Stimulated activated CD8-positive, alpha-beta memory T cell treated with anti-CD3 and anti-CD28 coated beads, Interleukin-4, amount 100 ng/mL, for 24 hours (primary cell): ENCODE results near the gene MSANTD2.

ENCODE experiments used
- DNase-seq: peaks from one replicate; pipeline ENCODE4 v3.0.0-alpha.2; 2020; ENCODE audit warnings: low read depth

The MSANTD2 gene

GRCh38 chr11:124817036-124817435 lies 16.8 kb upstream of the MSANTD2 start:
- no peak for DNase-seq

GRCh38 chr11:124814739-124815138 lies 14.5 kb upstream of the MSANTD2 start:
- no peak for DNase-seq

- DNase-seq, result no peak
Measured at GRCh38 chr11:124812876-124813275, 12.7 kb upstream of the MSANTD2 start.

DNA sequence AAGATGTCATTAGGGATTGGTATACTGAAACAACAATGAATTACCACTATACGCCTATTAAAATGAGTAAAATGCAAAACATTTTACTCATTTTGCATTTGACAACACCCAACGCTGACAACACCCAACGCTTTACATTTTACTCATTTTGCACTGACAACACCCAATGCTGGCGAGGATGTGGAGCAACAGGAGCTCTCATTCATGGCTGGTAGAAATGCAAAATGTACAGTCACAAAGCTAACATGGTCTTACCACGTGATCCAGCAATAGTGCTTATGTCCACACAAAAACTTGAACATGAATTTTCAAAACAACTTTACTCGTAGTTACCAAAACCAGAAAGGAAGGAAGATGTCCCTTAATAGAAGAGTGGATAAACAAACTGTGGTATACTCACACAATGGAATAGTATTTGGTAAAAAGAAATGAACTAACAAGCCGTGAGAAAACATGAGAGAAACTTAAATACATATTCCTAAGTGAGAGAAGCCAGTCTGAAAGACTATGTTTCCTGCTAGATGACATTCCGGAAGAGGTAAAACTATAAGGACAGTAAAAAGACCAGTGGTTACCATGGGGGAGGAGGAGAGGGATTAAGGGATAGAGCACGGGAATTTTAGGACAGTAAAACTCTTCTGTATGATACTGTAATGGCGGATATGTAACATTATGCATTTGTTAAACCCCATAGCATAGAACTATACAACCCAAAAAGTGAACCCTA lies 11.4 kb upstream of the MSANTD2 start:
- DNase-seq, result no peak

GRCh38 chr11:124807660-124808270 lies 7.6 kb upstream of the MSANTD2 start:
- no peak for DNase-seq

DNA sequence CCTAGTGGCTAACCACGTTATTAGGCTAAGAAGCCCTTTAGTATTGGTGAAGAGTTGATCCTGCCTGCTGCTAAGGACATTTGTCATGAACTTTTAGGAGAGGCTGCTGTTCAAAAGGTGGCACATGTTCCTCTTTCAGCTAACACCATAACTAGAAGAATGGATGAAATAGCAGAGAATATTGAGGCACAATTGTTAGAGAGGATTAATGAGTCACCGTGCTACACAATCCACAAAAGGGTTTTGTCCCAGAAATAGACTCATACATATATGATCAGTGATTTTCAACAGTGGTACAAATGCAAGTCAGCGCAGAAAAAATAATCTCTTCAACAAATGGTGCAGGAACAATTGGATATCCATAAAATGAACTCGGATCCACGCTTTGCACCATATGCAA lies 7.0 kb upstream of the MSANTD2 start:
- no peak for DNase-seq

GRCh38 chr11:124804884-124805283 lies 4.7 kb upstream of the MSANTD2 start:
- no peak for DNase-seq

DNA sequence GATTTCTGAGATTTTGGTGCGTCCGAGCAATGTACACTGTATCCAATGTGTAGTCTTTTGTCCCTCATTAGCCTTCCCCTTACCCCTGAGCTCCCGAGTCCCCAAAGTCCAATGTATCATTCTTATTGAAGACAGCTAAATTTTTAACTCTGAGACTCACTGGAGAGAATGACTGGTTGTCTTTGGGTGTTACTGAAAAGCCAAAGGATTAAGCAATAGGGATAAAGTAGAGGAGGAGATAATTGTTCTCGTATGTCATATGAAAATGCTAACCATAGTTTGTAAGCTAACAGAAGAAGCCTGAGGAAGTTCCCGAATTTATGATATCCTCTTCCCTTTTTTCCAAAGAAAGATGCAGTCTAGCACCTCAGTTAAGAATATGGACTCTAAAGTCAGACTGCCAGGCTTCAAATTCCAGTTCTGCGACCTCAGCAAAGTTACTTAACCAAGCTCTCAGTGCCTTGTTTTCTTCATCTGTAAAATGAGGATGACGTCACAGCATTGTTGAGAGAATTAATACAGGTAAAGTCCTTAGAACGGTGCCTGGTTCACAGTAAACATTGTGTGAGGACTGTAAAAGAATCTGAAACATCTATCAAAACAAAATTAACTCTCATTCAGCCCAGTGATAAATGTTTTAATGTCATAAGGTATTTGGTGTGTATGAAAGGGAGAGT lies 1.6 kb upstream of the MSANTD2 start:
- DNase-seq, result no peak

DNA sequence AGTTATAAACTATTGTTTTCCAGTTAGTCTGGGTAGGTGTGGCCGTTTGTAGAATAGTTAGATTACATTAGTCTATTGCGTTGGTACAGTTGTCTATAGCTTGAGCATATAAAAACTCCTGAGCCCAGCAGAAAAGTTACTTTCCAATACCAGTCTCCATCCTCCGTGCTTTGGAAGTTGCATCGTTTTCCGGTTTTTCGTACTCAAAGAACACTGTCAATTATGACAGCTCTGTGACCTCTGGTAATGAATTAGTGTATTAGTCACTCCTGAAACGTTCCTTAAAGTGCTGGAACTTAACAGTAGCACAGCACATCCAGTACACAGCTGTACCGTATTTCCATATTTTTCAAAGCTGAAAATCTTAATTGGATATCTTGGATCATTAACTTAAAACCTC lies 808 bp upstream of the MSANTD2 start:
- DNase-seq, result no peak

DNA sequence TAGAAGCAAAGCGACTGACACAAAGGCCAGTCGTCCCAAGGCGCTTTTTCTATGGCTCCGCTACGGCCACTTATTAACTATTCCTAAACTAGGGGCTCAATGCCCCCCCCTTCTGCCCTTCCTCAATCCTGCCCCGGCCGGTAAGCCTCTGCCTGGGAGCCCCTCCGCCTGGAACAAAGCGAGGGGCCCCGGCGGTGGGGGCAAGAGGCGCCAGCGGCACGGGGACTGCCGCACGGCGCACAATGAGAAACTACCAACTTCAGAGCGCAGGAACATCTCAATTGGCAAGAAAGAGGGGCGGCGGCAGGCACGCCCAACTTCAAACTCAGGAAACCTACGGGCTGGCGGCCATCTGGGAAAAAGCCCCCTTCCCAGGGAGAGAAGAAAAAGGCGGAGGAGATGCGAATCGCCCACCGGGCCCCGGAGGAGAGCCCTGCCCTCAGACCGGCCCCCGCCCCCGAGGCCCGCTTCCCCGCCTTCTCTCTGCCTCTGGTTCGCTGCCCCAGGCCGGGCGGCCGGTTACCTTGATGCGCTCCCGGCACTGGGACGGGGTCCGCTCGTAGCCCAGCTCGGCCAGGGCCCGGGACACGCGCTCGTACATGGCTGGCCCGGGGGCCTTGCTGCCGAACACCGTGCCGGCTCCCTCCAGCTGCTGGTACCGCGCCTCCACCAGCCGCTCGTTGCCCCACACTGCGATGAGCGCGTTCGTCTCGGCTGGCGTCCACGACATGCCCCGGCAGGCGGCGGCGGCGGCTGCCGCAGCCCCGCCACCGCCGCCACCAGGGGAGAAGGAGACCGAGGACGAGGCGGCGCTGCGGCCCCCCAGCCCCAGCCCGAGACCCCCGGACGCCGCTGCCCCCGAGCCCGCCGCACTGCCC lies 619 bp downstream of the MSANTD2 start:
- peak; percentile 12 for DNase-seq

GRCh38 chr11:124798991-124799347 lies 1.2 kb downstream of the MSANTD2 start:
- no peak for DNase-seq

DNA sequence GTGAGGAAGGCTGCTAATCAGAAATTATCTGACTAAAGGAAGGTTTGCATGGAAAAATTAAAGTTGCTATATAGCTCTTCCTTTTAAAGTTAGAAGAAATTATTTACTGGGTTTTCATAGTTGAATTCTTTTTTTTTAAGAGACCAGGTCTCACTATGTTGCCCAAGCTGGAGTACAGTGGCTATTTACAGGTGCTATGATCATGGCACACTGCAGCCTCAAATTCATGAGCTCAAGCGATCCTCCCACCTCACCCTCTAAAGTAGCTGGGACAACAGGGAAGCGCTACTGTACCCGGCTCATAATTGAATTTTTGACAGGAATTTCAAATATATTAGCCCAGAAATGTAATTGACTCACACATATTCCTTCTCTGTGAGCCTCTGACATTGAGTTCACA lies 3.9 kb downstream of the MSANTD2 start:
- no peak for DNase-seq

DNA sequence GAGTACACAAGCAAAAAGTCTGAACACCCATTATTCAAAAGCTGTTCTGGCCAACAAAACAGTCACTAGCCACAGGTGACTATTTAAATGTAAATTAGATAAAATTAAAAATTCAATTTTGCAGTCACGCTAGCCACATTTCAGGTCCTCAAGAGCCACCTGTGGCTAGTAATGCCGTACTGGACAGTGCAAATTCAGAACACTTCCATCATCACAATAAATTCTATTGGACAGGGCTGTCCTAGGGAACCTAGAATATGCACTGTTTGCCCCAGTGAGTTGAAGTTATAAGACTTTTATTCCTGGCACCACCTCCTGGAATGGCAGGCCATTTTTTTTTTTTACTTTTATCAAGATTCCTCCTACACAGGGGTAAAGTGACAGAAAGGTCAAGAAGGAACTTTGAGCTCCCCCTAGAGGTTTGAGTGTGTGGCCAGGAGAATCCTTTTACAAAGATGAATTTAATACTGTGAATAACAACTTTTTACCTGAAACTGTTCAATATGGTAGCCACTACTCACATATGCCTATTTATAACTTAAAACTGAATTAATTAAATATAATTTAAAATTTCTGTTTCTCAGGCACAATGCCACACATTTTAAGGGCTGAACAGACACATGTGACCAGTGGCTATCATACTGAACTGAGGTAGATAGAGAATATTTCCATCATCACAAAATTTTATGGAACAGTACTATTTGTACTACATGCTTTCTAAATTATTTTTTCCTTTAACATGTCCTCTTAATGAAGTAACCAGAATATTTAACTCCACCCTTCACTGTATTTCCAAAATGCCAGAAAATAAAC lies 6.5 kb downstream of the MSANTD2 start:
- DNase-seq, result no peak

DNA sequence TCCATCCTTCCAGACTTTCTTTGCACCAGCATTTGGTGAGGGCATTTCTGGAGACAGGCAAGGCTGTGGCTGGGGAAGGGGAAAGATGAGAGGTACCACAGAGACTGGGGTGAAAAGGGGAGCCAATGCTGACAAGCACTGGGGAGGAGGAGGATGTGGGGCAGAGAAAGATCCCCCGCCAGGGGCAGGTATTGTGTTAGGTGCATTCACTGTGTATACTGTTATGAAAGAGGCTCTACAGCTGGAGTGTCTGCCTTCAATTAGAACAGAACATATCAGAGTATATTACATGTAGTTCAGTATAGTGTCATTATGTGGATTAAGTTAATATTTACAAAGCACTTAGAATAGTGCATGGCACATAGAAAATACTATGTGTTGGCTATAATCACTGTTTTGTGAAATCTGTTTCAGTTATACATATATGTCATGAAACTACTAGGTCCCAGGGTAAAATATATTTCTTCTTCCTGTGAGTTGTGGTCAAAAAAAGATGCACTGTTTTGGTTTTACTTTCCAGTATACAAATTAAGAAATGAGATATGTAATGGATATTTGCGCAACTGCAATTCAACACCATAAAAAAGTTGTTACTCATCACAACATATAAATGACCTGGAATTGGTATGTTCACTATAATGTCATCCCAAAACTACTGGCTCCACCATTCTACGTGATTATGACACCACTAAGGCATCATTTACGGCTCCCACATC lies 8.4 kb downstream of the MSANTD2 start:
- no peak for DNase-seq

- no peak for DNase-seq
Measured at GRCh38 chr11:124788521-124788920, 11.7 kb downstream of the MSANTD2 start.

- DNase-seq, result no peak
Measured at GRCh38 chr11:124784051-124784450, 16.2 kb downstream of the MSANTD2 start.

- no peak for DNase-seq
Measured at GRCh38 chr11:124783002-124783401, 17.2 kb downstream of the MSANTD2 start.

GRCh38 chr11:124779568-124779967 lies 20.6 kb downstream of the MSANTD2 start:
- no peak for DNase-seq

GRCh38 chr11:124778281-124778680 lies 21.9 kb downstream of the MSANTD2 start:
- no peak for DNase-seq

- no peak for DNase-seq
Measured at GRCh38 chr11:124776865-124777645, 23.2 kb downstream of the MSANTD2 start.
